ELR (cell line): ENCODE results near the gene RHOH.
A peak's percentile ranks its signal among the peaks of the same experiment; 100 is the strongest.
"Not testable (repeated sequence)": the region's sequence is repeated elsewhere in the genome, so short reads cannot be mapped to it uniquely, and the experiment has no call there.

Experiments used
- DNase-seq: peaks from one replicate; pipeline ENCODE4 v3.0.0-alpha.2; 2015; ENCODE audit warnings: low read depth

Gene RHOH, protein sequence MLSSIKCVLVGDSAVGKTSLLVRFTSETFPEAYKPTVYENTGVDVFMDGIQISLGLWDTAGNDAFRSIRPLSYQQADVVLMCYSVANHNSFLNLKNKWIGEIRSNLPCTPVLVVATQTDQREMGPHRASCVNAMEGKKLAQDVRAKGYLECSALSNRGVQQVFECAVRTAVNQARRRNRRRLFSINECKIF

DNA sequence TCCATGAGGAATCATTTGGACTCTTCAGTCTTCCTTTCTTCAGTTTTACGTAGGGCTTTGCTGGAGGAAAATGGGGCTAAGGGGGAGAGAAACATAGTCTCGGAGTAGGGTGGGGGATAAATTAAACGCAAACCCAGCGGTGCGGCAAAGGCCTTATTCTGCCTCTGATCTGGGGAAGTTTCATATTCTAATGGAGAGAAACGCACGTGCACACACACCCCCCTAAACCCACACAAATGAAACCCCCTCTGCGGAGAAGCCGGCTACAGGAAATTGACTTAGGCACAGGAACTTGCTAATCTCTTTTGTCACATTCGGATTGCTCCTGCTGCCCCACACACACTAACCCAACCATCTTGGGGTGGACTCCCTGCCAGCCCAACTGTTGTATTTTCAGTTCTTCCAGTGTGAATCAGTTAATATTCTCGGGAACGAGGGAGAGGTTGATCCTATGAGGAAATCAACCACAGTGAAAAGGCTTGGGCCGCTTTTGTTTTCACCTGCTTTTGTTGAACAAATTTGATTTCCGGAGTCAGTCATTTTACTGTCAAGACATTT, at the start of gene RHOH:
Gene RHOH, plus strand, starts transcription at position 308 of the 558 bp plus-strand sequence. CDS start 46,356 bp downstream, outside the sequence.
- no peak for DNase-seq

DNA sequence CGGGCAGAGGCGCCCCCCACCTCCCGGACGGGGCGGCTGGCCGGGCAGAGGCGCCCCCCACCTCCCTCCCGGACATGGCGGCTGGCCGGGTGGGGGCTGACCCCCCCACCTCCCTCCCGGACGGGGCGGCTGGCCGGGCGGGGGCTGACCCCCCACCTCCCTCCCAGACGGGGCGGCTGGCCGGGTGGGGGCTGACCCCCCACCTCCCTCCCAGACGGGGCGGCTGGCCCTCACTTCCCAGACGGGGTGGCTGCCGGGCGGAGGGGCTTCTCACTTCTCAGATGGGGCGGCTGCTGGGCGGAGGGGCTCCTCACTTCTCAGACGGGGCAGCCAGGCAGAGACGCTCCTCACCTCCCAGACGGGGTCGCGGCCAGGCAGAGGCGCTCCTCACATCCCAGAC, 49.3 kb upstream of the RHOH start:
- not testable (repeated sequence) for DNase-seq

- DNase-seq = peak; percentile 77
Measured at GRCh38 chr4:40149960-40150385, 46.9 kb upstream of the RHOH start.

- no peak for DNase-seq
Measured at GRCh38 chr4:40150932-40151331, 45.9 kb upstream of the RHOH start.

GRCh38 chr4:40152637-40153036, 44.2 kb upstream of the RHOH start:
- no peak for DNase-seq

DNA sequence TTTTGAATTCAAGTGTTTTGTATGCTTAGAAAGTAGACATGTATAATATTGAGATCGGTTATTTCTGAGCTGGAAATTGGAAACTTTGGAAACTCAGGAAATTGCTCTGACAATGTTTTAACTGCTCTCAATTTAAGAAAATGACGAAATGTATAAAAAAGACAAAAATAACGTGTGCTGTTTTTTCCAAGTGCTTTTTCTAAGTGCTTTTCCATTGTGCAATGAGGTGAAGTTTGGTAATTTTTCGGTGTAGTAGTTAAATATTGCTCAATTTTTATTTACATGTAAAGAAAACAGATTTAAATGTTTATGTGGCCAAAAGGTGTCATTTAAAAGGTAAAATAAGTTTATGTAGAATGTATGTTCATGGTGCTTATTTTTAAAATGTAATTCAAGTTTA, 39.4 kb upstream of the RHOH start:
- DNase-seq = no peak

- no peak for DNase-seq
Measured at GRCh38 chr4:40160258-40160657, 36.6 kb upstream of the RHOH start.

- no peak for DNase-seq
Measured at GRCh38 chr4:40164459-40164858, 32.4 kb upstream of the RHOH start.

GRCh38 chr4:40165916-40166315, 30.9 kb upstream of the RHOH start:
- DNase-seq = no peak

GRCh38 chr4:40168070-40168469, 28.8 kb upstream of the RHOH start:
- DNase-seq = no peak

- no peak for DNase-seq
Measured at GRCh38 chr4:40170588-40170987, 26.2 kb upstream of the RHOH start.

GRCh38 chr4:40173470-40173875, 23.4 kb upstream of the RHOH start:
- no peak for DNase-seq

GRCh38 chr4:40176602-40177001, 20.2 kb upstream of the RHOH start:
- DNase-seq = peak; percentile 24

- no peak for DNase-seq
Measured at GRCh38 chr4:40177591-40177990, 19.2 kb upstream of the RHOH start.

GRCh38 chr4:40178672-40179071, 18.2 kb upstream of the RHOH start:
- DNase-seq = no peak

- no peak for DNase-seq
Measured at GRCh38 chr4:40179360-40179759, 17.5 kb upstream of the RHOH start.

DNA sequence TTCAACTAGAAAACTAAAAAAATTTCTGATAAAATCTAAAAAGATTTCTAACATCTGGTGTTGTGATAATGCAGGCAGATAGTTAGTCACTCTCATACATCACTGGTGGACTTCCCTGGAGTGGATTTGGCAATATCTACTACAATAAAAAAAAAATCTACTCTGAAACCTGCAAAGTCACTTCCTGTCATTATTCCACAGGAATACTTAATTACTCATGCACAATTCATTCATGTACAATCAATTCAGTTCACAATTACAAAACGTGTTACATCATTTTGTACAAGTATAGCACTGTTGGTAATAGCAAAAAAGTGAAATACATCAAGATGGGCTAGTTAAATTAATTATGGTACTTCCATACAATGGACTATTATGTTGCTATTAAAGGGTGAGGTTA, 16.5 kb upstream of the RHOH start:
- peak; percentile 92 for DNase-seq

GRCh38 chr4:40182001-40182400, 14.8 kb upstream of the RHOH start:
- DNase-seq = no peak

DNA sequence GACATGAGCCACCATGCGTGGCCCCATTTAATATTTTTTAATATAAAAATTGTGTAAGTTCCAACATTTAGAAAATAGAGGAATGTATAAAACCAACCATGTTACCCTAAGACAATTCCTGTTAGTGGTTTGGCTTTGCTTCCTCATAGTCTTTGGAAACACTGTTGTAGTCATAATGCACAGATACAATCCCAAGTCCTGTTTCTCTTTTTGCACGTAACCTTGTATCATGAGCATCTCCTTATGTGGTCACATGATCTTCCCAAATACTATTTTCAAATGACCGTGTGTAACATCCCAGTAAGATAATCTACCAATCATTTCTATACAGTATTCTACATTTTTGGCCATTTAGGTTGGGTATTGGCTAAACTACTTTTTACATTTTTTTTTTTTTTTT, 13.9 kb upstream of the RHOH start:
- DNase-seq = no peak

- peak; percentile 11 for DNase-seq
Measured at GRCh38 chr4:40183615-40184411, 13.0 kb upstream of the RHOH start.

GRCh38 chr4:40185830-40186664, 10.8 kb upstream of the RHOH start:
- DNase-seq = peak; percentile 15

DNA sequence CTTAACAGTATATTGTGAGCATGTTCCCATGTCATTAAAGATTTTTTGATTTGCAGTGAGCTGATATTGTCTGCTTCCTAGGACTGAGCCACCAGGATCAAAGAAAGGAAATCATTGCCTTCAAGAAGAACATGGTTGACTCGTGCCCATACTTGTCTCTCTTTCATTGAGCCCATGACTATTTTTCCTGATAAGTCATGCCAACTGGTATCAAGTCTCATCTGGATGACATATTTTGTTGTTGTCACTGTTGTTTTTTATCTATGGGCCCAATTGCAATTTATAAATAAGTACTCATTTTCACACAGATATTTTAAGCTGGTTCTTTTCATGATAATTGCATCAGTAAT, 10.2 kb upstream of the RHOH start:
- no peak for DNase-seq
